Gastrocnemius medialis (tissue), 4 donors: Measurements from ENCODE around the gene KCNJ5. TPM values are rescaled to one million over a fixed set of nuclear protein-coding genes. Genes with fewer than 3 reads are reported as not detected.

Experiments used
- ATAC-seq, 2 donors: fragments of 150-250 bp; one replicate each; pipeline ENCODE4 v1.9.1; 2016
- DNase-seq, 2 donors: peaks; one replicate each; pipeline ENCODE4 v3.0.0-alpha.2; 2019
- H3K27ac ChIP-seq, 4 donors: fragments of 200-600 bp; sonication (generic); 1 replicate in 1 of 4; 2 replicates in 3 of 4; pipeline ENCODE4 v1.5.1; 2016 to 2018; ENCODE audit warnings: mild to moderate bottlenecking in 2 of 4, moderate library complexity in 1 of 4
- H3K27me3 ChIP-seq, 3 donors: fragments of 200-600 bp; sonication (generic) in 2 of 3; 1 replicate in 1 of 3; 2 replicates in 2 of 3; pipeline versions ENCODE4 v1.5.1 to v1.6.0; 2016 to 2019; ENCODE audit warnings: mild to moderate bottlenecking in 1 of 3, moderate library complexity in 1 of 3
- H3K36me3 ChIP-seq, 2 donors: fragments of 200-600 bp; sonication (generic) in 1 of 2; one replicate each; pipeline ENCODE4 v1.5.1; 2017 to 2018
- H3K4me1 ChIP-seq, 2 donors: fragments of 200-600 bp; sonication (generic) in 1 of 2; one replicate each; pipeline ENCODE4 v1.5.1; 2016 to 2017; ENCODE audit warnings: mild to moderate bottlenecking in 2 of 2
- H3K4me3 ChIP-seq, 4 donors: fragments of 200-600 bp; sonication (generic) in 3 of 4; 1 replicate in 1 of 4; 2 replicates in 3 of 4; pipeline ENCODE4 v1.5.1; 2016 to 2019; ENCODE audit warnings: mild to moderate bottlenecking in 2 of 4
- H3K9me3 ChIP-seq, 3 donors: fragments of 200-600 bp; sonication (generic) in 2 of 3; 1 replicate in 1 of 3; 2 replicates in 2 of 3; pipeline ENCODE4 v1.5.1; 2016 to 2019
- CTCF ChIP-seq, 5 experiments: fragments of 450-650 bp in 3 of 5; fragments of 200-600 bp in 2 of 5; sonication (generic) in 2 of 5; IDR thresholded peaks in 4 of 5; conservative IDR thresholded peaks in 1 of 5; 1 replicate in 4 of 5; 2 replicates in 1 of 5; pipeline ENCODE4 v1.5.1; 2016 to 2019; ENCODE audit warnings: antibody characterized with exemption in 5 of 5, mild to moderate bottlenecking in 3 of 5, moderate library complexity in 3 of 5
- POLR2A ChIP-seq, 2 donors: fragments of 450-650 bp; IDR thresholded peaks; one replicate each; pipeline ENCODE4 v1.6.1; 2017; ENCODE audit warnings: antibody characterized with exemption in 2 of 2, mild to moderate bottlenecking in 2 of 2, moderate library complexity in 2 of 2
- in situ Hi-C, 4 donors: fragments of 200-750 bp; cut with MboI; loops; one replicate each; pipeline versions ENCODE4 v1.15.0 to v1.8.0; 2017; ENCODE audit warnings: low sequenced_read_pairs in 4 of 4
- intact Hi-C: fragments of 100-400 bp; cut with DNase I; formaldehyde crosslinking; loops from one replicate; pipeline ENCODE4 v1.15.1; 2023; ENCODE audit warnings: low total_unique reads
- total RNA-seq, 4 donors: library from RNA; depleted of rRNA; stranded (reverse); fragments of >200 nt; gene quantifications; one replicate each; pipeline versions ENCODE4 v1.1.0 to v1.2.3, GENCODE V29; 2016

The KCNJ5 gene
- total RNA-seq, 4 donors from 2014 or later: 0.24 to 0.46 TPM; not detected in 2

- Histone ChIP-seq H3K4me3 (no peak overlapping the region), H3K9me3 (no peaks in the 10 kb centered on the region), H3K36me3 (no peaks in the 10 kb centered on the region), H3K27ac (no peak overlapping the region), H3K27me3 (no peaks in the 10 kb centered on the region), H3K4me1 (no peaks in the 10 kb centered on the region)
- in situ Hi-C loops: loop anchor here in 1 of 4 donors (25.0 kb wide), 1 partner anchor 97 kb away; no protein-coding TSS in a partner anchor
- intact Hi-C loops: no loop called here
- no peak for DNase-seq
- TF ChIP-seq CTCF (IDR thresholded peaks at IDR 0.05 in 4 of 5, conservative IDR thresholded peaks at IDR 0.05 in 1 of 5) (no peak), POLR2A (IDR thresholded peaks at IDR 0.05) (no peak)
- ATAC-seq: no peak
Measured at GRCh38 chr11:128915149-128915521, 24.0 kb downstream of the KCNJ5 start.

GRCh38 chr11:128916037-128916572, 24.9 kb downstream of the KCNJ5 start:
- ATAC-seq (no peak), DNase-seq (no peak)
- in situ Hi-C loops (loop anchor here in 1 of 4 donors (25.0 kb wide), 1 partner anchor 96 kb away; no protein-coding TSS in a partner anchor), intact Hi-C loops (no loop called here)
- no peak overlapping the region for H3K4me3 ChIP-seq
- no peaks in the 10 kb centered on the region for H3K4me1 ChIP-seq
- H3K27ac ChIP-seq: no peak overlapping the region
- H3K9me3 ChIP-seq: no peaks in the 10 kb centered on the region
- H3K36me3 ChIP-seq: no peaks in the 10 kb centered on the region
- H3K27me3 ChIP-seq: no peaks in the 10 kb centered on the region
- no peak for TF ChIP-seq CTCF (IDR thresholded peaks at IDR 0.05 in 4 of 5, conservative IDR thresholded peaks at IDR 0.05 in 1 of 5)
- no peak for TF ChIP-seq POLR2A (IDR thresholded peaks at IDR 0.05)

- Histone ChIP-seq H3K36me3 (no peaks in the 10 kb centered on the region), H3K9me3 (no peaks in the 10 kb centered on the region), H3K27ac (no peak overlapping the region), H3K27me3 (no peaks in the 10 kb centered on the region), H3K4me3 (no peak overlapping the region), H3K4me1 (no peaks in the 10 kb centered on the region)
- DNase-seq: no peak
- in situ Hi-C loops (loop anchor here in 1 of 4 donors (25.0 kb wide), 1 partner anchor 96 kb away; no protein-coding TSS in a partner anchor), intact Hi-C loops (no loop called here)
- no peak for ATAC-seq
- no peak for TF ChIP-seq POLR2A (IDR thresholded peaks at IDR 0.05)
- no peak for TF ChIP-seq CTCF (IDR thresholded peaks at IDR 0.05 in 4 of 5, conservative IDR thresholded peaks at IDR 0.05 in 1 of 5)
Measured at GRCh38 chr11:128916681-128917080, 25.5 kb downstream of the KCNJ5 start.

- no peaks in the 10 kb centered on the region for H3K4me1 ChIP-seq
- in situ Hi-C loops: loop anchor here in 1 of 4 donors (25.0 kb wide), 1 partner anchor 95 kb away; no protein-coding TSS in a partner anchor
- H3K27ac ChIP-seq: no peak overlapping the region
- DNase-seq (no peak), ATAC-seq (no peak)
- H3K27me3 ChIP-seq: no peaks in the 10 kb centered on the region
- H3K9me3 ChIP-seq: no peaks in the 10 kb centered on the region
- TF ChIP-seq CTCF (IDR thresholded peaks at IDR 0.05 in 4 of 5, conservative IDR thresholded peaks at IDR 0.05 in 1 of 5): no peak
- no peak for TF ChIP-seq POLR2A (IDR thresholded peaks at IDR 0.05)
- H3K36me3 ChIP-seq: no peaks in the 10 kb centered on the region
- H3K4me3 ChIP-seq: no peak overlapping the region
- intact Hi-C loops: no loop called here
Measured at GRCh38 chr11:128917144-128917724, 26.1 kb downstream of the KCNJ5 start.
